Liver (tissue), 2 donors: ENCODE data around the gene SYT14.

Experiments
- CTCF ChIP-seq: fragments of 150-350 bp; IDR thresholded peaks from 2 replicates; pipeline ENCODE4 v1.5.1; 2017; ENCODE audit warnings: improper control_type of control experiment, low read depth, low read length; ENCODE audit not compliant: missing input control
- TF ChIP-seq, protein P1 (sequence below): IDR thresholded peaks from 2 replicates; pipeline ENCODE4 v1.6.1; 2016; ENCODE audit warnings: antibody characterized with exemption
- donor health status: healthy.

- no peak for TF ChIP-seq CTCF
- TF ChIP-seq, protein P1, sequence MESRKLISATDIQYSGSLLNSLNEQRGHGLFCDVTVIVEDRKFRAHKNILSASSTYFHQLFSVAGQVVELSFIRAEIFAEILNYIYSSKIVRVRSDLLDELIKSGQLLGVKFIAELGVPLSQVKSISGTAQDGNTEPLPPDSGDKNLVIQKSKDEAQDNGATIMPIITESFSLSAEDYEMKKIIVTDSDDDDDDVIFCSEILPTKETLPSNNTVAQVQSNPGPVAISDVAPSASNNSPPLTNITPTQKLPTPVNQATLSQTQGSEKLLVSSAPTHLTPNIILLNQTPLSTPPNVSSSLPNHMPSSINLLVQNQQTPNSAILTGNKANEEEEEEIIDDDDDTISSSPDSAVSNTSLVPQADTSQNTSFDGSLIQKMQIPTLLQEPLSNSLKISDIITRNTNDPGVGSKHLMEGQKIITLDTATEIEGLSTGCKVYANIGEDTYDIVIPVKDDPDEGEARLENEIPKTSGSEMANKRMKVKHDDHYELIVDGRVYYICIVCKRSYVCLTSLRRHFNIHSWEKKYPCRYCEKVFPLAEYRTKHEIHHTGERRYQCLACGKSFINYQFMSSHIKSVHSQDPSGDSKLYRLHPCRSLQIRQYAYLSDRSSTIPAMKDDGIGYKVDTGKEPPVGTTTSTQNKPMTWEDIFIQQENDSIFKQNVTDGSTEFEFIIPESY: no peak
Observed at GRCh38 chr1:209926045-209926444, 12.0 kb upstream of the SYT14 start.
